HepG2 (cell line): Measurements from ENCODE around the gene KCNK7. TPM values are rescaled to one million over a fixed set of nuclear protein-coding genes. Genes with fewer than 3 reads are reported as not detected.

Source experiments
- FOXP1 ChIP-seq, 2 experiments: fragments of 450-650 bp in 1 of 2; IDR thresholded peaks; 2 replicates each; pipeline ENCODE4 v1.6.1; 2017 to 2018; ENCODE audit warnings: antibody characterized with exemption in 1 of 2
- GATAD2A ChIP-seq: IDR thresholded peaks from 2 replicates; pipeline ENCODE4 v1.6.1; 2016
- HNRNPH1 ChIP-seq: fragments of 200-400 bp; formaldehyde crosslinking; optimal IDR thresholded peaks from 2 replicates; pipeline ENCODE3; 2017; ENCODE audit warnings: mild to moderate bottlenecking, low read depth, low read length
- JARID2 ChIP-seq: sonication (generic); formaldehyde crosslinking; IDR thresholded peaks from 2 replicates; pipeline ENCODE4 v1.8.1; 2023; ENCODE audit warnings: missing genetic modification reagents, inconsistent platforms; ENCODE audit not compliant: insufficient replicate concordance
- KMT2B ChIP-seq: IDR thresholded peaks from 2 replicates; pipeline ENCODE4 v1.6.1; 2016; ENCODE audit warnings: missing genetic modification reagents, missing compliant biosample characterization
- MED8 ChIP-seq: sonication (generic); formaldehyde crosslinking; IDR thresholded peaks from 2 replicates; pipeline ENCODE4 v1.8.1; 2023; ENCODE audit warnings: mild to moderate bottlenecking, missing genetic modification reagents; ENCODE audit not compliant: insufficient replicate concordance
- MTA3 ChIP-seq: sonication (generic); formaldehyde crosslinking; IDR thresholded peaks from 2 replicates; pipeline ENCODE4 v1.4.0; 2020; ENCODE audit warnings: missing genetic modification reagents
- MZF1 ChIP-seq: sonication (generic); formaldehyde crosslinking; IDR thresholded peaks from 2 replicates; pipeline ENCODE4 v1.8.1; 2023; ENCODE audit warnings: mild to moderate bottlenecking, missing genetic modification reagents, borderline replicate concordance
- PRDM4 ChIP-seq: sonication (generic); formaldehyde crosslinking; IDR thresholded peaks from 2 replicates; pipeline ENCODE4 v1.9.0; 2021; ENCODE audit warnings: missing genetic modification reagents, borderline replicate concordance
- PTBP1 ChIP-seq: fragments of 200-400 bp; formaldehyde crosslinking; IDR thresholded peaks from 2 replicates; pipeline ENCODE4 v1.6.1; 2018; ENCODE audit warnings: low read length, low read depth; ENCODE audit not compliant: poor library complexity, severe bottlenecking
- SALL1 ChIP-seq: sonication (generic); formaldehyde crosslinking; IDR thresholded peaks from 2 replicates; pipeline ENCODE4 v1.8.0; 2022; ENCODE audit warnings: mild to moderate bottlenecking, missing genetic modification reagents
- SMAD9 ChIP-seq: sonication (generic); formaldehyde crosslinking; IDR thresholded peaks from 2 replicates; pipeline ENCODE4 v1.5.1; 2020; ENCODE audit warnings: mild to moderate bottlenecking, missing genetic modification reagents
- TAF15 ChIP-seq: fragments of 200-400 bp; formaldehyde crosslinking; IDR thresholded peaks from one replicate; pipeline ENCODE4 v1.6.1; 2018; ENCODE audit warnings: mild to moderate bottlenecking, low read depth, low read length; ENCODE audit not compliant: poor library complexity, severe bottlenecking
- TRIM24 ChIP-seq: sonication (generic); formaldehyde crosslinking; IDR thresholded peaks from 2 replicates; pipeline ENCODE4 v1.8.0; 2022; ENCODE audit warnings: mild to moderate bottlenecking, missing genetic modification reagents
- ZKSCAN1 ChIP-seq: fragments of 150-350 bp; IDR thresholded peaks from 2 replicates; pipeline ENCODE4 v1.6.1; 2014; ENCODE audit warnings: low read length
- ZKSCAN8 ChIP-seq: IDR thresholded peaks from 2 replicates; pipeline ENCODE4 v1.6.1; 2016; ENCODE audit warnings: borderline replicate concordance, missing genetic modification reagents, missing compliant biosample characterization
- ZNF17 ChIP-seq: sonication (generic); formaldehyde crosslinking; IDR thresholded peaks from 2 replicates; pipeline ENCODE4 v1.5.0; 2020; ENCODE audit warnings: mild to moderate bottlenecking, missing genetic modification reagents
- ZNF230 ChIP-seq: sonication (generic); formaldehyde crosslinking; IDR thresholded peaks from 2 replicates; pipeline ENCODE4 v1.4.0; 2020; ENCODE audit warnings: mild to moderate bottlenecking, missing genetic modification reagents
- ZNF580 ChIP-seq: IDR thresholded peaks from 2 replicates; pipeline ENCODE4 v1.6.1; 2016; ENCODE audit warnings: low read depth, borderline replicate concordance
- ZNF770 ChIP-seq: sonication (generic); formaldehyde crosslinking; IDR thresholded peaks from 2 replicates; pipeline ENCODE4 v1.5.0; 2020; ENCODE audit warnings: mild to moderate bottlenecking, missing genetic modification reagents
- ZNF879 ChIP-seq: sonication (generic); formaldehyde crosslinking; IDR thresholded peaks from 2 replicates; pipeline ENCODE4 v1.8.1; 2023; ENCODE audit warnings: missing genetic modification reagents
- polyA plus RNA-seq, 8 experiments: library from polyadenylated mRNA; depleted of rRNA in 3 of 8; stranded (reverse) in 7 of 8; unstranded in 1 of 8; fragments of >200 nt; fragmentation: Illumina TruSeq in 4 of 8; extraction: Trizol in 4 of 8; gene quantifications; 2 replicates each; pipeline versions ENCODE4 v1.2.1 to v1.2.3, GENCODE V29; 2011 to 2016; ENCODE audit warnings: low read depth in 4 of 8, missing spikeins in 1 of 8, mixed read lengths in 1 of 8; ENCODE audit not compliant: insufficient read depth in 1 of 8
- total RNA-seq, 5 experiments: library from RNA; depleted of rRNA; stranded (reverse); fragments of >200 nt; fragmentation: Illumina TruSeq; extraction: Trizol; gene quantifications; 2 replicates each; pipeline ENCODE4 v1.2.3, GENCODE V29; 2016; ENCODE audit warnings: low read depth in 1 of 5
- TF ChIP-seq, protein P1 (sequence below): sonication (generic); formaldehyde crosslinking; IDR thresholded peaks from 2 replicates; pipeline ENCODE4 v1.4.0; 2020; ENCODE audit warnings: mild to moderate bottlenecking, missing genetic modification reagents

KCNK7 gene
- total and polyA plus RNA-seq, 2 of the 13 experiments (the other 11 are each of a cell fraction or from before 2014, with no cell fraction given) = 0.11 TPM; not detected in 1

DNA sequence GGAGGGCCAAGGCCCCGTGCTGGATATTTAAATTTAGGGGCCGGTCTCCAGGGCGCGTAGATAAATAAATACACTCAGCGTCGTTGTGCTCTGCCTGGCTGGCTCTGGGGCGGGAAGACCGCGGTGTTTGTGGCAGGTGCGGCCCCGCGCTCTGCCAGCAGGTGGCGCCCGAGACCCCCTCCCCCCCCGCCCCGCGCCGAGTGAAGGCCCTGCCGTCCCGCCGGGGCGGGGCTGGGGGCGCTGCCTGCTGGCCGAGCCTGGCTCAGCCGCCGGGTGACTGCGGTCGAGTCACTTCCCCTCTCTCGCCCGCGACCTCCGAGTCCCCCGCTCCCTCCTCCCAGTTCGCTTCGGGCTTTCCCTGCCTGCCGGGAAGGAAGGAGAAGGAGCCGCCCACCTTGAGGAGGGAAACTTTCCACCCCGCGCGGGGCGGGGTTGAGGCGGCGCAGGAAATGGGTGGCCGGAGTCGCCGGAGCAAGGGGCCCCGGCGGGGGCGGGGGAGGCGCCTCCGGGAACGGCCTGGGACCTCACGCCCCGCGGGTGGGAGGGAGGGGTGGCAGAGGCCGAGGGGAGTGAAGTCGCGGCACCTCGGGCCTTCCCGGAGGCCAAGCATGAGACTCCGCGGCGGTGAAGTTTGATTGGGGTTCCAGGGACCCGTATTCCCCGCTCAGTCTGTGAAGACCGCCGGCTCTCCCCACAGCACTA lies 21.3 kb downstream of the KCNK7 start (continued):
- TF ChIP-seq TRIM24 (CRISPR knock-in tag) (no peak), SMAD9 (CRISPR knock-in tag) (no peak), KMT2B (CRISPR knock-in tag) (no peak), ZKSCAN8 (no peak), TAF15 (no peak), MTA3 (CRISPR knock-in tag) (no peak), FOXP1 (IDR thresholded peaks at IDR 0.05) (no peak), FOXP1 (CRISPR knock-in tag; IDR thresholded peaks at IDR 0.05) (no peak), ZNF770 (CRISPR knock-in tag) (peak; percentile 63), ZNF879 (CRISPR knock-in tag) (no peak), ZKSCAN1 (no peak), ZNF230 (CRISPR knock-in tag) (no peak), MED8 (CRISPR knock-in tag) (no peak), SALL1 (CRISPR knock-in tag) (peak; percentile 28; the same call in 1 of the 2 replicates), MZF1 (CRISPR knock-in tag) (no peak), ZNF580 (CRISPR knock-in tag) (no peak), ZNF17 (CRISPR knock-in tag) (no peak), PRDM4 (CRISPR knock-in tag) (no peak), GATAD2A (CRISPR knock-in tag) (no peak), JARID2 (no peak), HNRNPH1 (no peak), PTBP1 (no peak)
- TF ChIP-seq, protein P1, sequence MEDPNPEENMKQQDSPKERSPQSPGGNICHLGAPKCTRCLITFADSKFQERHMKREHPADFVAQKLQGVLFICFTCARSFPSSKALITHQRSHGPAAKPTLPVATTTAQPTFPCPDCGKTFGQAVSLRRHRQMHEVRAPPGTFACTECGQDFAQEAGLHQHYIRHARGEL = 0 out of 2 replicates have a peak, but pooled peaks have one; percentile 69
